ENCODE results near the gene PLCB4. TPM values are rescaled to one million over a fixed set of nuclear protein-coding genes. Genes with fewer than 3 reads are reported as not detected.

Gene PLCB4
- total RNA-seq, 1 experiment from 2014 or later = 12.6 TPM

GRCh38 chr20:9054176-9054575 is 14.7 kb upstream of the PLCB4 start (continued):
- TF ChIP-seq, protein P1, sequence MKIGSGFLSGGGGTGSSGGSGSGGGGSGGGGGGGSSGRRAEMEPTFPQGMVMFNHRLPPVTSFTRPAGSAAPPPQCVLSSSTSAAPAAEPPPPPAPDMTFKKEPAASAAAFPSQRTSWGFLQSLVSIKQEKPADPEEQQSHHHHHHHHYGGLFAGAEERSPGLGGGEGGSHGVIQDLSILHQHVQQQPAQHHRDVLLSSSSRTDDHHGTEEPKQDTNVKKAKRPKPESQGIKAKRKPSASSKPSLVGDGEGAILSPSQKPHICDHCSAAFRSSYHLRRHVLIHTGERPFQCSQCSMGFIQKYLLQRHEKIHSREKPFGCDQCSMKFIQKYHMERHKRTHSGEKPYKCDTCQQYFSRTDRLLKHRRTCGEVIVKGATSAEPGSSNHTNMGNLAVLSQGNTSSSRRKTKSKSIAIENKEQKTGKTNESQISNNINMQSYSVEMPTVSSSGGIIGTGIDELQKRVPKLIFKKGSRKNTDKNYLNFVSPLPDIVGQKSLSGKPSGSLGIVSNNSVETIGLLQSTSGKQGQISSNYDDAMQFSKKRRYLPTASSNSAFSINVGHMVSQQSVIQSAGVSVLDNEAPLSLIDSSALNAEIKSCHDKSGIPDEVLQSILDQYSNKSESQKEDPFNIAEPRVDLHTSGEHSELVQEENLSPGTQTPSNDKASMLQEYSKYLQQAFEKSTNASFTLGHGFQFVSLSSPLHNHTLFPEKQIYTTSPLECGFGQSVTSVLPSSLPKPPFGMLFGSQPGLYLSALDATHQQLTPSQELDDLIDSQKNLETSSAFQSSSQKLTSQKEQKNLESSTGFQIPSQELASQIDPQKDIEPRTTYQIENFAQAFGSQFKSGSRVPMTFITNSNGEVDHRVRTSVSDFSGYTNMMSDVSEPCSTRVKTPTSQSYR (CRISPR knock-in tag; IDR thresholded peaks at IDR 0.05) = no peak
- TF ChIP-seq ATF1 (CRISPR knock-in tag; IDR thresholded peaks at IDR 0.05) = no peak
- TF ChIP-seq ZBTB21 (CRISPR knock-in tag; IDR thresholded peaks at IDR 0.05; ENCODE audit: borderline replicate concordance) = no peak
- no peak for TF ChIP-seq ZNF317 (CRISPR knock-in tag; IDR thresholded peaks at IDR 0.05; ENCODE audit: borderline replicate concordance, low read depth)
- no peak for TF ChIP-seq RORB (CRISPR knock-in tag; IDR thresholded peaks at IDR 0.05)
- TF ChIP-seq ZNF532 (CRISPR knock-in tag; IDR thresholded peaks at IDR 0.05; ENCODE audit: borderline replicate concordance) = no peak
- no peak for TF ChIP-seq NR3C1 (CRISPR knock-in tag; conservative IDR thresholded peaks at IDR 0.05; ENCODE audit: low read depth)

GRCh38 chr20:9059931-9060330 is 9.0 kb upstream of the PLCB4 start:
- H3K4me1 Mint-ChIP-seq = peaks cover 11% of the 10 kb centered on the region
- ChIA-PET POLR2A (no interaction called here), CTCF (no interaction called here)
- TF ChIP-seq ZNF263 (CRISPR knock-in tag; IDR thresholded peaks at IDR 0.05; ENCODE audit: low read depth) (no peak), RELA (CRISPR knock-in tag; IDR thresholded peaks at IDR 0.05; ENCODE audit: borderline replicate concordance) (no peak), MXD4 (CRISPR knock-in tag; IDR thresholded peaks at IDR 0.05; ENCODE audit: borderline replicate concordance) (no peak), ZNF425 (CRISPR knock-in tag; conservative IDR thresholded peaks at IDR 0.05) (no peak), GABPB1 (CRISPR knock-in tag; IDR thresholded peaks at IDR 0.05) (no peak), ZNF423 (CRISPR knock-in tag; IDR thresholded peaks at IDR 0.05) (no peak), CREB1 (CRISPR knock-in tag; IDR thresholded peaks at IDR 0.05) (no peak), PRRX2 (CRISPR knock-in tag; IDR thresholded peaks at IDR 0.05) (no peak), TEAD4 (CRISPR knock-in tag; IDR thresholded peaks at IDR 0.05) (no peak), NFE2L1 (CRISPR knock-in tag; IDR thresholded peaks at IDR 0.05) (no peak), EMX1 (CRISPR knock-in tag; IDR thresholded peaks at IDR 0.05) (no peak)
- TF ChIP-seq, protein P2, sequence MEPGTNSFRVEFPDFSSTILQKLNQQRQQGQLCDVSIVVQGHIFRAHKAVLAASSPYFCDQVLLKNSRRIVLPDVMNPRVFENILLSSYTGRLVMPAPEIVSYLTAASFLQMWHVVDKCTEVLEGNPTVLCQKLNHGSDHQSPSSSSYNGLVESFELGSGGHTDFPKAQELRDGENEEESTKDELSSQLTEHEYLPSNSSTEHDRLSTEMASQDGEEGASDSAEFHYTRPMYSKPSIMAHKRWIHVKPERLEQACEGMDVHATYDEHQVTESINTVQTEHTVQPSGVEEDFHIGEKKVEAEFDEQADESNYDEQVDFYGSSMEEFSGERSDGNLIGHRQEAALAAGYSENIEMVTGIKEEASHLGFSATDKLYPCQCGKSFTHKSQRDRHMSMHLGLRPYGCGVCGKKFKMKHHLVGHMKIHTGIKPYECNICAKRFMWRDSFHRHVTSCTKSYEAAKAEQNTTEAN (CRISPR knock-in tag; IDR thresholded peaks at IDR 0.05) = no peak
- H3K27me3 Mint-ChIP-seq (ENCODE audit: low read depth) = no peaks in the 10 kb centered on the region
- H3K9me3 Mint-ChIP-seq = peaks cover 3% of the 10 kb centered on the region; the same call in 1 of the 2 replicates
- H3K27ac Mint-ChIP-seq = no peak overlapping the region
- H3K36me3 Mint-ChIP-seq = no peaks in the 10 kb centered on the region
- DNase-seq (ENCODE audit: low spot score) = no peak
- no peak overlapping the region for H3K4me3 Mint-ChIP-seq
- ATAC-seq = no peak

Data from WTC11 (cell line).